NCI-H1092 treated with DMSO at 0.1 percent for 48 hours (cell line): ENCODE results near the gene EFCAB9.

Experiments used
- DNase-seq: peaks from one replicate; lab custom pipeline; 2025; lab: John Stamatoyannopoulos, UW

The EFCAB9 gene

DNA sequence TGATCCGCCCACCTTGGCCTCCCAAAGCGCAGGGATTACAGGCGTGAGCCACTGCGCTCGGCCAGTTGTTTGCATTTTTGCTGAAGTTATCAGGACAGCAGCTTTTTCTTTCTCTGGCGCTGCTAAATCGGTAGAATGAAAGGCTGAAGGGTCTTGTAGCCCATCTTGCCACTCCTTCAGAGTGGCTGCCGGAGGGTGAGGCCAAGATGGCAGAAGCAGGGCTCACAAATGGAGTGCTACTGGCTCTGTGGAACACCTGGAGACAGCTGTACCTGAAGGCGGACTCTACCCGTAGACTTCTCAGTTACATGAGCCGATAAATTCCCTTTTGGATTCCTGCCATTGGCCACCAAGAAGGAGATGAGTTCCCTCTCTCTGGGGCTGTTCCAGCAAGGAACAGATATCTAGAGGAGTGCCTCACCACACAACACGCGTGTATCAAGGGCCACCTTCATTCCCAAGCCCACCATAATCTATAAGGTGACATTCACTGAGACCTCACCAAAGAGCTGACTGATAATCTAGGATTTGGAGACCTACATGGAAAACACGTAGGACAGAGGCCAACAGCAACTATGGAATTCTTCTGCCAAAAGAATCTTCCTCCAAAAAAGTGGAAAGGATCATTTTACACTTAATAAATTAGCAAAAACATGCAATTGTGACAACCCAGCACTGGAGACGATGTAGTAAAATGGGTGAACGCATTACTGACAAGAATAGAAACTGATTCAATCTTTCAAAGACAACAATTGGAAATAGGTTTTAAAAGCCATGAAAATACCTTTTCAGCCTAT, 27.7 kb upstream of the EFCAB9 start:
- no peak for DNase-seq

DNA sequence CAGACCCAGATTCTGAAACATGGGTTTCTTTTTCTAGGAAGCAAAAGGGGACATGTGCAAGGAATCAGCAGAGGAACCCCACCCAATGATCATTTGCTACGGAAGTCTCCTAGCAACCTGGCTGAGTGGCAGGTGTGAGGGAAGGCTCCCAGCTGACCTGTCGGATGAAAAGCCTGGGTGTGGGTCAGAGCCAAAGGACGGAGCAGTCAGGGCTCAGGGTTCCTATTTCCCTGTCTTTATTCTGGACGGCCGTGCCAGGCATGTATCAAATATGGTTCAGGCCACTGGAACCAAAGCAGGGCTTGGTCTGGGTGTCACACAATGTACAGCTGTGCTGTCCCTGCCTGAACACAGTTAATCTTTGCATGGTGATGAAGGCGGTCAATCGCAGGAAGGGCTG, 26.1 kb upstream of the EFCAB9 start:
- DNase-seq = no peak

DNA sequence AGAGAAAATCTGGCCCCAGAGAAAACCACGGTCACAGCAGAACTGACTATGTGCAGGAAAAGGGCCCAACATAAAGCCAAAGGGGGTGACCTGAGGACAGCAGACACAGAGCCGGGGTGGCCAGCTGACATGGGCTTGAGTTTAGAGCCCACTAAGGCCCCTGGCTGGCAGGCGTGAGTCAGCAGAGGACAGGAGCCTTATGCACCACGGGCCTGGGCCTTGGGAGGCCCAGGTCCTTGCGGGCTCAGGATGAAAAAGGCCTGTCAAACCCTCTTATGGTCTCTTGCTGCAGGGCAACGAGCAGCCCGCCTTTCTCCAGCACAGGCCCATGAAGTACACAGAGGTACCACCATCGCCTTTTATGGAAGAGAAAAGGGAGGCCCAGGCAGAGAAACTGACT, 25.7 kb upstream of the EFCAB9 start:
- no peak for DNase-seq

DNA sequence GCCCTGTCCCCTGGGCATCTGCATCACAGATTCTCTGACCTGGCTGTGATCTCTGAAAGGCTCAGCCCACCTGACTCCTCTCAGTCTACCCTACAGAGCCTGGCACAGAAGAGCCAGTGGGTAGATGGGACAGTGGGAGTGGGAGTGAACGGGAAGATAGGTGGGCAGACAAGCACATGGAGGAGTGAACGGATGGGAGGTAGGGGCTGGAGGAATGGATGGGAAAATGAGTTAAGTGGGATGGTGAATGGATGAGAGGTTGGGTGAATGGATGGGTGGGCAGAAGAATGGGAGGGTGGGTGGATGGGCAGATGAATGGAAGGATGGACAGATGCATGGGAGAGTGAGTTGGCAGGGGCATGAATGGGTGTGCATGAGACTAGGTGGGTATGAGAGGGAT, 24.8 kb upstream of the EFCAB9 start:
- no peak for DNase-seq

DNA sequence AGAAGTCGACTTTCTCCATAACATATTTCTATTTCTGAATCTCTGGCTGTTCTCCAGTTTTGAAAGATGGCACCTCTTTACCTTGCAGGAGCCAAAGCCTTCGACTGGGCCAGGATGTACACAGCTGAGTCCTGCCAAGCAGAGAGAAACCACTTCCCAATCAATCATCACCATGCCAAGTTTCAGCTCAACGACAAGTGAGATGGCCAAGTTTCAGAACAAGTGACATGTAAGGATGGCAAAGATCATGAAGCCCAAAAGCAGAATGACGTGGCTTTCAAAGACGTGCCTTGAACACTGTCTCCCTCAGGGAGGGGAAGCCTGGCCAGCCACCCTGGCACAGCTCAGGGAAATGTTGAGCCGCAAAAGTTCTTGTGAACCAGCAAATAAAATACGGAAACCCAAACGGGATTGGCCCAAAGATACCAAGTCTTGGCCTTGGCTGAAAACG, 23.7 kb upstream of the EFCAB9 start:
- DNase-seq = no peak

DNA sequence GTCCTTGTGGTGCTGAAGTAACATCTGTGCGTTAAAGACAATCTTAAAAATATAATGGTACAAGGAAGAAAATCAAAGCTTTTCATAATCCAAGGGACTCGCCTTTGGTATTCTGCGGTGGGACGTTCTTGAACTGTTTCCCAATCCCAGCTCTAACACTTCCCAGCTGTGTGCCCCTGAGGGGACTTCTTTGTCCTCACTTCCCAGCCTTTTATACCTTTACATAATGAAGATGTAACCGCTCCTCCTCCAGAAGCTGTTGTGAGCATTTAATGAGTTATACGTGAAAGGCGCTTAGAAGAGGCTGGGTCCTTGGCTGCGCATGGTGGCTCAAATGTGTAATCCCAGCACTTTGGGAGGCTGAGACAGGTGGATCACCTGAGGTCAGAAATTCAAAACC, 22.9 kb upstream of the EFCAB9 start:
- DNase-seq = no peak

DNA sequence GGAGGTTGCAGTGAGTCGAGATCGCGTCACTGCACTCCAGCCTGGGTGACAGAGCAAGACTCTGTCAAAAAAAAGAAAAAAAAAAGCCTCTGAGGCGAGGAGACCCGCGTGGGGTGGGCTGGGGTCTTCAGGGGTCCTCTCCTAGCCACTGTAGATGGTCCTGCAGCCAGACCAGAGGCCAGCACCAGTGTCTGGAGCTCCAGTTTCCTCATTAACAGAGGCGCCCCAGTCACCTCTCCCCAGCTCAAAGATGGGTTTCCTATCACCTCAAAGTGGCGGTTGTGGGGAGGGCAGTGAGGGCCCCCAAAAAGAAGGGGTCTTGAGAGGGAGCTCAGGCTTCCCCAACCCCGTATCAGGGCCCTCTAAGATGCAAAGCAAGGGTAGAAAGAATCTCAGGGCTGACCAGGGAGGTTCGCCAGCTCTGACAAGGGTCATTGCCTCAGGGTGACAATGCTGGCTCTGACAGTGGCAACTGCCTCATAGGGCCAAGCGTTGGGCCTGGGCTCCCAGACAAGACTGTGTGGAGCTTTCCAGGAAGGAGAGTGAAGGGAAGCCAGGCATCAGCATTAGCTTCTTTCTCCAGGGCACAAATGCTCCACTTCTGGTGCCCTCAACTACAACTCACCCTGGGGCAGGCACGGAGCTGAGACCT, 20.9 kb upstream of the EFCAB9 start:
- DNase-seq = no peak

DNA sequence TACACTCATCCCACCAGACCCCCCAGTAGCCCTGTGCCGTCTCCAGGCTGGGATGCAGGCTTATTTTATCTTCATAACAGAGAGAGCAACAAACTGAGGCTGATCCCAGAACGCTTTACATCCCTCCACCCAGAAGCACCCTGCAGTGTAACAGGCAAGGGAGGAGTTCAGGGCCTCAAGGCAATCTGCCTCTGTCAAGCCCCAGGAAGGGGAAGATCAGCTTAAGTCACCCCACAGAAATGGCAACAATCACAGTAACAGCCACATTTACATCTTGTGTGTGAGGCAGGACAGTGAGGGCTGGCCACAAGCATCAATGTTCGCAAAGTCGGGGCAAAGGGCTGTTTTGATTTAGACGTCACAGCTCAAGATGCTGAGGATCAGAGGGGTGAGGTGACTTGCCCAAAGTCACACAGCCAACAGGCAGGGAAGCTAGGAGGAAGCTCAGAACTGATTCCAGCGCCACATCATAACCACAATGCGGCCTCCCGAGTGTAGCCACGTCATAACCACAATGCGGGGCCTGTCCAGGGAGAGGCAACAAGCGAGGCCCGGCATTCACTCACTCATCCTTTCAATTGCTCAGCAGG, 20.3 kb upstream of the EFCAB9 start:
- DNase-seq = no peak

DNA sequence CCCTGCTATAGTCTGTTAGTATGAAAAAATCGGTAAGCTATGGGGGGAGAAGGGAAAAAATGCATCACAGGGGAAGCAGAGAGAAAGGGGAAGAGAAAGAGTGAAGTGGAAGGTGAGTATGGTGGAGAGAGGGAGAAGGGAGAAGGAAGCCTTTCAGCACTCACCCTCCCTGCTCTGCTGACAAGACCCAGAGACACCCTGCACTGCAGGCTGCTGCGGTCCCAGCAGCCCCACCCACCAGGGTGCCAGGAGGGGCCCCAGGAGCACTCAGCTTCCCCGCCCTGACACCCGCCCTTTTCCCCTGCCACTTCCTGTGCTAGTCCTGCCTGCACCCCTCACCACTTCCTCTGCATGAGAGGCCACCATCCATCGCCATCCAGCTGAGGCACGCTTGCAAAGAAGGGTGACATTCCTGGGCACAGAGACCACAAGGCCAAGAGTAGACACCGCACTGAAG, 18.7 kb upstream of the EFCAB9 start:
- no peak for DNase-seq

DNA sequence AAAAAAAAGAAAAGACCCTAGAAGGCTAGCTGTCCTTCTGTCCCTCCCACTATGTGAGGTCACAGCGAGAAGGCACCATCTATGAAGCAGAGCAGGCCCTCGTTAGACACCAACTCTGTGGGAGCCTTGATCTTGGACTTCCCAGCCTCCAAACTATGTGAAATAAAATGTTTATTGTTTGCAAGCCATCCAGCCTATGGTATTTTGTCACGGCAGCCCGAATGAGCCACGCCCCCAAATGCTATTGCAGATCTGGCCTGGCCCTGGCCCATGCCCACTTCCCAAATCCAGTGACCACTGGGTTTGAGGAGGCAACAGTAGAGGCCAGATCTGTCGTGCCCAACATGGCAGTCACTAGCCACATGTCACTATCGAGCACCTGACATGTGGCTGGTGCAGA, 16.8 kb upstream of the EFCAB9 start:
- no peak for DNase-seq

DNA sequence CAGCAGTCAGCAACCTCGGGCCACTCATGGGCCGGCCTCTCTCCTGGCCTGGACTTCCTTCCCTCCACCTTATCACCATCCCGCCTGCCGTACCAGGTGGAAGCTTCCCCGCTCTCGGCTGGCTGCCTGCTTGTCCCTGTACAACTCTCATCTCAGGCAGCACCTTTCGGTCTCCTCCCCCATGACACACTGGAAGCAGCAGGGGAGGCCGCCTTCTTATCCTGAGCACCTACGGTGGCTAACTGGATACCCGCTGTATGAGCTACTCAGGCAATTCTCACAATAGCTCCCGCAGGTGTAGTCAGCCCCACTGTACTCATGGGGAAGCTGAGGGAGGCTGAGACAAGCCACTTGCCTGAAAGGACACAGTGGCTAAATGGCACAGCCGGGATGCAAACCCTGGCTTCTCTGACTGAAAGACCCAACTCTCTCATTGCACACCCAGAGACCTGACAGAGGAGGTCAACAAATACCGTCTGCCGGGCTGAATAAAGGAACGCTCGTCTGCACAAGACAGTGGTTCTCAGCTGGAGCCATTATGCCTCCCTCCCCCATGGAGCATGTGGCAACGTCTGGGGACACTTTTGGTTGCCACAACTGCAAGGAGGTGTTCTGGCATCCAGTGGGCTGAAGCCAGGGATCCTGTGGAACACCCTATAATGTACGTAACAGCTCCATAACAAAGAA, 15.5 kb upstream of the EFCAB9 start:
- DNase-seq = no peak

DNA sequence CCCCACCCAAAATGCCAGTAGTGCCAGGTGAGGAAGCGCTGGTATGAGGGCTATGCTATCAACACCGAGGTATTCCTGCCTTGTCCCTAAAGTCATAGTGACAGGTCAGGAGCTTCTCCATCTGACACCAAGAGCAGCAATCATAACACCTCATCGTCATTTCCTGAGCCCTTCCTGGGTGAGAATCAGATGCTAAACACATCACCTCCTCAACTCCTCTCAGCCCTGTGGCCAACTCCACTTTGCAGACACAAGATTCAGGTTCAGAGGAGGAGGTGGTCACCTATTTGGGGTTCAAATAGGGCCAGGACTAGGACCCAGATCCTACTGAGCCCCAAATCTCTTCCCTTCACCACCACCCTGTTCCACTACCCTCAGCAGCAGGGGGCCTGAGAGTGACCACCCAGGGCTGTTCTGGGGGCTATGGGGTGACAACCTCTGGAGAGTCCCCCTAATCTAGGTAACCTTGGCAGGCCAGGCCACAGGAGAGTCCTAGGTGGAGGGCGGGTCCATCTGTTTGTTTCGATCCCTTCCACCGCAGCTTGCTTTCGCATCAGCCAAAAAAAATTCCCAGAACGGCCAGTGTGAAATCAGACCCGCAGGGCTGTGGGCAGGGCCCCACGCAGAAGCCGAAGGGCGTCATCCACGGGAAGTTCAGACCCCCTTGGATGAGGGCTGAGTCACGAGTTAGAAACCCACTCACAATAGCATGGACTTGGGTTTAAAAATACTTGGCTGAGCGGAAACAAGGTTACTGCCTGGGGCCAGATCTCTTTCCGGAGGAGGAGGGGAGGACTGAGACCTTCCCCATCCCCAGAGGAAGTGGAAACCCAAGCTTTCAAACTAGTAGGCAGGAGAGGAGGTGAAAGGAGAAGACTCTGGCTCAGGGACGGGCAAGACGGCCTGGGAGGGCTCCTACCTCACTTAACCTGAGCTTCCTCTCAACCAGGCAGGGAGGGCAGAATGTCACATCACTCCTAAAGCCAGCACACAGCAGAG, 14.7 kb upstream of the EFCAB9 start:
- no peak for DNase-seq

DNA sequence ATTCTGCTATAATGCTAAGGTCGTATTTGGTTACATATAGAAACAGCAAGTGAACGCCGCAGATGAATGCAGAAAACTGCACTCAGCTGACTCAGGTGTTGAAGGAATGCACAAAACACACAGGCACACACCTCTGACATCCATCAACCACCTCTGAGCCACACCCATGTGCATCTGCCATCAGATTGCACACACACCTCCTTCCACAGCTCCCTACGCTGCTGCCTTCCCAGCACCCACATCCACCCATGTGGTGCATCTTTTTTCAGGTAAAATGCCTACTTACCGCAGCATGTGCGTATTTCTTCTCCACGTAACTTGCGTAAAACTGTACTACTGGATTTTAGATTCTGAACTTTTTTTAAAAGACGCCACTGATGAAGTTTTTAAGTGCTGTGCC, 13.0 kb upstream of the EFCAB9 start:
- DNase-seq = no peak

DNA sequence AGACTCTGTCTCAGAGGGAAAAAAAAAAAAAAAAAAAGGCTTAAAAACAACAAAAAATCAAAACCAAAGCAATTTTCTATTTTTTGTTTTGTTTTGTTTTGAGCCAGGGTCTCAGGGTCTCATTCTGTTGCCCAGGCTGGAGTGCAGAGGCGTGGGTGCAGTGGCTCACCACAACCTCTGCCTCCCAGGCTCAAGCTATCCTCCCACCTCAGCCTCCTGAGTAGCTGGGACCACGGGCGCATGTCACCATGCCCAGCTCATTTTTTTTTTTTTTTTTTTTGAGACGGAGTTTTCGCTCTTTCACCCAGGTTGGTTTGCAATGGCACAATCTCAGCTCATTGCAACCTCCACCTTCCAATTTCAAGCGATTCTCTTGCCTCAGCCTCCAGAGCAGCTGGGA, 11.7 kb upstream of the EFCAB9 start:
- DNase-seq = no peak

DNA sequence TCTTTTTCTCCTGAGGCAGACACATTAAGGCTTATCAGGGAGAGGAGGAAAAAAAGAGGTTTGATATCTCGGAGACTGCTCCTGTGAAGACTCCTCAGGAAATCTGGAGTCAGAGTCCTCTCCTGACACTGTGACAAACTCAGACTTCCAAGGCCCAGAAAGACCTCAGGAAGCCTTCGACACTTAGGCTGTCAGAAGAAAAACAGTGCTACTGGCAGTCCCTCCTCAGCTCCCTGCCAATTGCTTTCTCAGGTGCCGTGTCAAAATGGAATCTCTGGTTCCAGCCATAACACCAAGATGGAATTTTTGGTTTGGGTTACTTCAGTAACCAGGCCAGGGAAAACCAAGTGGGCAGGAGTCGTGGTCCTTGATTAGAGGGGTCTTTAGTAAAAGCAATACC, 10.1 kb upstream of the EFCAB9 start:
- DNase-seq = no peak

DNA sequence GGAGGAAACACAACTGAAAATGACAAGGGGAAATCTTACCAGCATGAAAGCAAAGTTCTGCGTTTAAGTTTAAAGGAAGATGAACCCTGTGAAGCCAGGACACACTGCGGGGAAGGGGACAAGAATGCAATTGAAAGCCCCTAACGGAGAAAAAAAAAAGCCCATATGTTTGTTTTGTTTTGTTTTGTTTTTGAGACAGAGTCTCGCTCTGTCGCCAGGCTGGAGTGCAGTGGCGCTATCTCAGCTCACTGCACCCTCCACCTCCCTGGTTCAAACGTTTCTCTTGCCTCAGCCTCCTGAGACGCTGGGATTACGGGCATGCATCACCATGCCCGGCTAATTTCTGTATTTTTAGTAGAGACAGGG, 8.9 kb upstream of the EFCAB9 start:
- no peak for DNase-seq

DNA sequence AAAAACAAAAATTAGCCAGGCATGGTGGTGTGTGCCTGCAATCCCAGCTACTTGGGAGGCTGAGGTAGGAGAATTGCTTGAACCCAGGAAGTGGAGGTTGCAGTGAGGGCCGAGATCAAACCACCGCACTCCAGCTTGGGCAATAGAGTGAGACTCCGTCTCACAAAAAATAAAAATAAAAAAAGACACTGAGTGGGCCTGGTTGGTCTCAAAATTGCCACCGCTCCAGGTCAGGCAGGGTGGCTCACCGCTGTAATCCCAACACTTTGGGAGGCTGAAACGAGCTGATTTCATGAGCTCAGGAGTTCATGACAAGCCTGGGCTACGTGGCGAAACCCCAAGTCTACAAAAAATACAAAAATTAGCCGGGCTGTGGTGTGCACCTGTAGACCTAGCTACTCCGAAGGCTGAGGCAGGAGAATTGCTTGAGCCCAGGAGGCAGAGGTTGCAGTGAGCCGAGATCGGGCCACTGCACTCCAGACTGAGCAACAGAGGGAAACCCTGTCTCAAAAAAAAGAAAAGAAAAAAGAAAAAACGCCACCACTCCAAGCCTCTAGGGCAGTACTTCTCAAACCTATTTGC, 7.8 kb upstream of the EFCAB9 start:
- DNase-seq = no peak

DNA sequence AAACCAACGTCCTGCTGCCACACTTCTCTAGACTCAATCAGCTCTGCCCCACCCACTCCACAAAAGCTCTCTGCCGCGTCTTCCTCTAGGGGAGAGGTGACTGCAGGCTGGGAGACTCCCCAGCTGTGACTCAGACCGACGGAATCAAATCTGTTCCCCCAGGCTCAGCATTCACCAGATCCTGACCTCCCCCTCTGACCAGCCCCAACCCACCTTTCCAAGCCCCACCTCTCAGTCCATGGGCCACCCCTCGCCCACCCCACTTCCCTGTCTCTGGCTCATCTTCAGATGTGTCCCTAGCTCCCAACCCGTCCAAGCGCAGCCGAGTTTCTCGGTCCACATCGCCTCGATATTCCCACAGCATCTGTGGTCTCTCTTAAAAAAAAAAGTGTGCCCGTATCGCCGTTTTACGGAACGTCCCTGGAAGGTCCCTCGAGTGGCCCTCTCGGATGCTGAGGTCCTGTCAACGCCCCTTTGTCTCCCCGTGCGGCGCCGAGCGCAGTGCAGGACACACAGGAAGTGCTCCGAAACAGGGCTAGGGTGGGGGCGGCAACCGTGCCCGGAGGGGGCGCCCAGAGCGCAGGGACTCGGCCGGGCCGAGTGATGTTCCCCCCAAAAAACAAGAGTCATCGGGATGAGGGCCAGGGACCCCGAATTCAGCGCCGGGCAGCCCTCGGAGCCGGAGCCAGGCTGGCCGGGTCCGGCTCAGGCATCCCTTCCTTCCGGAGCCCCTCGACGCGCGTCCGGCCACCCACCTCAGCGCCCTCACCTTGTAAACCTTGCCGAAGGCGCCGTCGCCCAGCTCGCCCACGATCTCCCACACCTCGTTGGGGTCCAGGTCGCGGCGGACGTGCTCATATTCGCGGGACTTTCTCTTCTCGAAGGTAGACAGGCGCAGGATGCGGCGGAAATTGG, 6.6 kb upstream of the EFCAB9 start:
- DNase-seq = no peak

DNA sequence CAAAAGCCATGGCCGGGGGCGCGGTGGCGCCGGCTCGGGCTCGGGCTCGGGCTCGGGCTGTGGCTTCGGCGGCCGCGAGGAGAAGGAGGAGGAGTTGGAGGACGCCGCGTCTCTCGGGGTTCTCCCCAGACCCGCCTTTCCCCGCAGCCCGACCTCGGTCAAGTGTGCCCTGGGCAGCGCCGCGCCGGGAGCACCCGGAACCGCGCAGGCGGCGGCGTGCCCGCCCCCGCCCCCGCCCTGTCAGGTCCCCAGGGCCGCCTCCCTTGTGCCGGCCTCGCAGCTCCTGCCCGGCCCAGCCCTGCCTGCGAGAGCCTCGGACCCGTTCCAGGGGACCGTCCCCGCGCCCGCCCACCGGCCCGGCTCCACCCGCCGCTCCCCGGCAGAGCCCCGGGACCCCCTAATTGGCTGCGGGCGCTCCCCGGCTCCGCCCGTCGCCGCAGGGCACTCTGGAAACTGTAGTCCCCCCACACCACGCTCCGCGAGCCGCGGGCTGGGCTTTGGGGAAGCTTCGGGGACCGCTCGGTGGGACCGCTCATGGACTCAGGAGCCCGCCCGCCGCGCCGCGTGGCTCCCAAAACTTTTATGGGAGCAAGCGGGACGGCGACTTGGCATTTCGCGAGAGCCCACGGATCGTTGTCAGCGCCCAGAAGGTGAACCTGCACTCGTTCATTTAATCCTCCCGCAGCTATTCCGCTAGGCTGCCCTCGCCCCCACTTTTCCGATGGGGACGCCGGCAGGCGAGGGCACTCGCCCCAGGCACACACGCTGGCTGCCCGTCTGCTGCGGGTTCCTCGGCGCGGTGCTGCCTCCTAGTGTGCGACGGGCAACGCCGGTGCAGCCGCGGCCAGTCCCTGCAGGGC, 5.7 kb upstream of the EFCAB9 start, which contains the start of gene STK10:
Gene STK10, minus strand, starts transcription at position 192 of the 860 bp plus-strand sequence. Its CDS starts 182 bp downstream, at position 10.
- peak; percentile 78 for DNase-seq
